ENCODE results near the gene RPL37A.

- TF ChIP-seq CTCF (IDR thresholded peaks at IDR 0.05) (no peak), POLR2A (IDR thresholded peaks at IDR 0.05) (no peak)
Observed at GRCh38 chr2:216495656-216496055, 3.0 kb upstream of the RPL37A start.
